Activated CD4-positive, alpha-beta T cell treated with anti-CD3 and anti-CD28 coated beads, Interleukin-2, amount 10 ng/mL, durations not matched to agents 24 days and 14 days (primary cell): ENCODE results near the gene ST6GALNAC1. TPM values are rescaled to one million over a fixed set of nuclear protein-coding genes. Genes with fewer than 3 reads are reported as not detected.
A peak's percentile ranks its signal among the peaks of the same experiment; 100 is the strongest.
"Not testable (repeated sequence)": the region's sequence is repeated elsewhere in the genome, so short reads cannot be mapped to it uniquely, and the experiment has no call there.

Experiments
- DNase-seq: peaks from one replicate; pipeline ENCODE4 v3.0.0; 2022
- H3K27ac Mint-ChIP-seq: one replicate; pipeline ENCODE4 v1.8.0; 2022; ENCODE audit warnings: mild to moderate bottlenecking, mixed read lengths
- H3K27me3 Mint-ChIP-seq: one replicate; pipeline ENCODE4 v1.8.0; 2022; ENCODE audit warnings: mixed read lengths
- H3K36me3 Mint-ChIP-seq: one replicate; pipeline ENCODE4 v1.8.0; 2022; ENCODE audit warnings: low read depth, mild to moderate bottlenecking, mixed read lengths
- H3K4me1 Mint-ChIP-seq: one replicate; pipeline ENCODE4 v1.8.0; 2021; ENCODE audit warnings: mixed read lengths
- H3K4me3 Mint-ChIP-seq: one replicate; pipeline ENCODE4 v1.8.0; 2022; ENCODE audit warnings: mild to moderate bottlenecking, moderate library complexity, mixed read lengths
- H3K9me3 Mint-ChIP-seq: one replicate; pipeline ENCODE4 v1.8.0; 2021; ENCODE audit warnings: mixed read lengths
- intact Hi-C: fragments of 100-400 bp; cut with micrococcal nuclease; formaldehyde crosslinking; loops from one replicate; pipeline ENCODE4 v1.15.1; 2023
- total RNA-seq: library from RNA; stranded (reverse); gene quantifications from 2 replicates; pipeline ENCODE4 v1.2.3, GENCODE V29; 2022

The ST6GALNAC1 gene
- total RNA-seq, 1 donor from 2014 or later: 0.35 TPM

DNA sequence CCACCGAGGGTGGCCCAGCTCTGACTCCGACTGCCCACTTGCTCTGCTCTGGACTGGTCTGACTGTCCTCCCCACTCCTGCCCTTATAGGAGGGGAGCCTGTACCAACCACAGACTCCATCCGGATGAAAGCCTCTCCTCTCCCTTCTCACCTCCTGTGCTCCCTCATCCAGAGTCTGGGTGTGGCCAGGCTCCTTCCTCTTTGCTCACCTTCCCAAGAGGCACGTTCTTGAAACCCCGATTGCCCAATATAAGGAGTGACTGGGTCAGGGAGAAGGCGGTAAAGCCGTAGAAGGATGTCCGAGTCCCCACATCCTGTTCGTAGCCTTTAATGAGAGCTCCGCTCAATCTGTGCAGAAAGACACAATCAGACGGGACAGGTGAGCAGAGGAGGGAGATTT is 17.1 kb downstream of the ST6GALNAC1 start:
- intact Hi-C loops: no loop called here
- H3K4me3 Mint-ChIP-seq: no peak overlapping the region

DNA sequence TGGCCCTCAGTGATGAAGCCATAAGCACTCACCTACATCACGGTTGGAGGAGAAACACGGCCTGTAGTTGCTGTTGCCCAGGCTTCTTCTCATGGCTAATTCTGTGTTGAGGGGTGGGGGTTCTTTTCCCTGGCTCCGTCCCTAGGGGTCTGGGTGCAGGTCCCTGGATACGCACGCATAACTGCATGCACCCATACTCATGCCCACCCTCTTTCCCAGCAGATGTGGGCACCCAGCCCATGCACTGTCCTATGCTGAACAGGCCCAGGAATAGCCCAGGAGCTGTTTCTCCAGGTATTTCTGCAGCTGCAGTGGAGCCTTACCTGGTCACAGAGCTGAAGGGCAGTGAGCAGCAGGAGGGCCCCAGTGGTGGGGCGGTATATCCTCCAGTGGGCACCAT is 18.1 kb downstream of the ST6GALNAC1 start:
- peaks cover 16% of the 10 kb centered on the region for H3K27me3 Mint-ChIP-seq
- no peak overlapping the region for H3K27ac Mint-ChIP-seq
- DNase-seq: no peak
- intact Hi-C loops: no loop called here
- no peak overlapping the region for H3K4me3 Mint-ChIP-seq
- no peaks in the 10 kb centered on the region for H3K36me3 Mint-ChIP-seq
- no peaks in the 10 kb centered on the region for H3K9me3 Mint-ChIP-seq
- H3K4me1 Mint-ChIP-seq: peaks cover 6% of the 10 kb centered on the region

More for the DNA sequence above, 17.1 kb downstream of the ST6GALNAC1 start:
- Mint-ChIP-seq H3K9me3 (no peaks in the 10 kb centered on the region), H3K36me3 (no peaks in the 10 kb centered on the region), H3K4me1 (peaks cover 6% of the 10 kb centered on the region), H3K27me3 (peaks cover 13% of the 10 kb centered on the region), H3K27ac (no peak overlapping the region)
- no peak for DNase-seq

DNA sequence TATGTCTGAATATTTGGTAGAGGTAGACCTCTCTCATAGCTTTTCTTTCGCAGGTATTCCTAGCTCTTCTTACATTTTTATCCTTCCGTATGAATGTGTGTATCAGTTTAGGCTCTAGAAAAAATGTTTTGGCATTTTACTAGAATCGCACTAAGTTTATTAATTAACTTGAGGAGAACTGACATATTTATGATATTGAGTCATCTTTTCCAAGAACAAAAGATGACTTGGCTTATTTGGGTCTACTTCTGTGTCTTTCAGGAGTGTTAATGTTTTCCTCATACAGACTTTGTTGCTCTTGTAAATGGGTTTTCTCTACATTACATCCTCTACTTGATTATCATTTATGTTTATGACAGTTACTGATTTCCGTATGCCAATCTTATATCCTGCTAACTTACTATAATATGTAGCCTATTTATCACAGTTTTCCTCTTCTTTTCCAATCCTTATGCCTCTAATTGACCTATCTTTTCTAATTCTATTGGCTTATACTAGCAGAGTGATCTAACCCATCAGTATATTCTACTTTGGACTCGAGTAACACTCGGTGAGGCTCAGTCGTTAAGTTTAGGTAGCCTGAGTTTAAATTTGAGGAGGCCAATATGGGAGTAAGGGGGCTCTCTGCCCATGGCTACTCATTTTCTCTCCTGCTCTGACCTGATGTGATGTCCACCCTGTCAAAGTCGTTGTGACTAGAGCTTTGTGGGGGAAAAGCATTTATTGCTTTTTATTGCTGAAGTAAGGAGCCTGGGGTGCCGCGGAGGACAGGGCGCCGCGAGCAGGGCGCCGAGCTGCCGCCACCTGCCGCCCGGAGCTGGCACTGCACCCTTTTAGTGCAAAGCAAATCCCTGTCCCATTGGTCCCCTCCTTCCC is 20.0 kb downstream of the ST6GALNAC1 start:
- Mint-ChIP-seq H3K4me3 (no peak overlapping the region), H3K36me3 (no peaks in the 10 kb centered on the region), H3K27ac (no peak overlapping the region), H3K4me1 (peaks cover 6% of the 10 kb centered on the region), H3K9me3 (no peaks in the 10 kb centered on the region), H3K27me3 (peaks cover 22% of the 10 kb centered on the region)
- intact Hi-C loops: loop anchor here (1.0 to 5.0 kb wide), 3 partner anchors 36 to 100 kb away; partner anchors contain the start of gene ST6GALNAC2
- DNase-seq: peak; percentile 92

DNA sequence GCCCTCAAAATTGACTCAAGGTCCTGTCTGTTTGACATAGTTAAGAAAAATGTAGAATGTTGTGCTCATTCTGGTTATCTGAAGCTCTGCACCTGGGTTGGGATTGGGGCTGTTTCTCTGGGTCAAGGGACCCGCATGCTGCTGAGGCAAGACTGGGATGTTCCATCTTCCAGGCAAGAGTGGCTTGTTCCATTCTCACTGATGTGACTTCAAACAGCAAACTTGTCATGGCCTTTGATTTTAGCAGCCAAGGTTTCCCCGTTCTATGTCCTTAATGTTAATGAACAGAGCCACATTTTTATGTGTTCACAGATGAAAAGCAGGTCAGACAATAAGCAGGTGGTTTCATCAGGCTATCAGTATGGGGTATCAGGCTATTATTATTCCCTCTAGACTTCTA is 25.7 kb downstream of the ST6GALNAC1 start:
- no peaks in the 10 kb centered on the region for H3K9me3 Mint-ChIP-seq
- peaks cover 17% of the 10 kb centered on the region for H3K27me3 Mint-ChIP-seq
- intact Hi-C loops: no loop called here
- H3K36me3 Mint-ChIP-seq: no peaks in the 10 kb centered on the region
- DNase-seq: no peak
- H3K4me1 Mint-ChIP-seq: peaks cover 7% of the 10 kb centered on the region
- H3K4me3 Mint-ChIP-seq: no peak overlapping the region
- H3K27ac Mint-ChIP-seq: no peak overlapping the region

DNA sequence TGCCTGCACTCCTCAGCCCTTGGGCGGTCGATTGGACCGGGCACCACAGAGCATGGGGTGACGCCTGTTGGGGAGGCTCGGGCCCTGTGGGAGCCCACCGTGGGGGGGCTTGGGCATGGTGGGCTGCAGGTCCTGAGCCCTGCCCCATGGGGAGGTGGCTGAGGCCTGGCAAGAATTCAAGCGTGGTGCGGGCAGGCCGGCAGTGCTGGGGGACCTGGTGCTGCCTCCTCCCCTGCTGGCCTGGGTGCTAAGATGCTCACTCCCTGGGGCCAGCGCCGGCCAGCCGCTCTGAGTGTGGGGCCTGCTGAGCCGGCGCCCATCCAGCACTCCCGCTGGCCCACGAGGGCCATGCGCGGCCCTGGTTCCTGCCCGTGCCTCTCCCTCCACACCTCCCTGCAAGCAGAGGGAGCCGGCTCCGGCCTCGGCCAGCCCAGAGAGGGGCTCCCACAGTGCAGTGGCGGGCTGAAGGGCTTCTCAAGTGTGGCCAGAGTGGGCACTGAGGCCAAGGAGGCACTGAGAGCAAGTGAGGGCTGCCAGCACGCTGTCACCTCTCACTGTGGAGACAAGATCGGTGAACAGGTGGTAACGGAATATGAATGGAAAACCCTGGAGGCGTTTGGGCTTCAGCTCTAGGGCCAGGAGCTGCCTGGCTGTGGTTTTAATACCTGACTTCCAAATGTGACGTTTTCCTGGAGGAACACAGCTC is 28.5 kb downstream of the ST6GALNAC1 start:
- peaks cover 7% of the 10 kb centered on the region for H3K4me1 Mint-ChIP-seq

DNA sequence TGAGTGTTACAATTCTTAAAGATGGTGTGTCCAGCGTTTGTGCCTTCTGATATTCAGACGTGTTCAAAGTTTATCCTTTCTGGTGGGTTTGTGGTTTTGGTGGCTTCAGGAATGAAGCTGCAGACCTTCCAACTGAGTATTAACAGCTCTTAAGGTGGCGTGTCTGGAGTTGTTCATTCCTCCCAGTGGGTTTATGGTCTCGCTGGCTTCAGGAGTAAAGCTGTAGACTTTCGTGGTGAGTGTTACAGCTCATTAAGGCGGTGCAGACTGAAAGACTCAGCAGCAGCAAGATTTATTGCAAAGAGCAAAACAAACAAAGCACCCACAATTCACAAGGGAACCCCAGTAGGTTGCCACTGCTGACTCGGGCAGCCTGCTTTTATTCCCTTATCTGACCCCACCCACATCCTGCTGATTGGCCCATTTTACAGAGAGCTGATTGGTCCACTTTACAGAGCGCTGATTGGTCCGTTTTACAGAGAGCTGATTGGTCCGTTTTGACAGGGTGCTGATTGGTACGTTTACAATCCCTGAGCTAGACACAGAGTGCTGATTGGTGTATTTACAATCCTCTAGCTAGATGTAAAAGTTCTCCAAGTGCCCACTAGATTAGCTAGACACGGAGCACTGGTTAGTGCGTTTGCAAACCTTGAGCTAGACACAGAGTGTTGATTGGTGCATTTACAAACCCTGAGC is 29.3 kb downstream of the ST6GALNAC1 start:
- H3K9me3 Mint-ChIP-seq, H3K4me3 Mint-ChIP-seq, H3K27ac Mint-ChIP-seq, intact Hi-C loops, H3K4me1 Mint-ChIP-seq, H3K36me3 Mint-ChIP-seq: not testable (repeated sequence)
- peak; percentile 65 for DNase-seq
- peaks cover 16% of the 10 kb centered on the region for H3K27me3 Mint-ChIP-seq

More for the DNA sequence above, 28.5 kb downstream of the ST6GALNAC1 start:
- intact Hi-C loops: no loop called here
- Mint-ChIP-seq H3K36me3 (no peaks in the 10 kb centered on the region), H3K27ac (no peak overlapping the region), H3K27me3 (peaks cover 15% of the 10 kb centered on the region), H3K4me3 (no peak overlapping the region), H3K9me3 (no peaks in the 10 kb centered on the region)
- no peak for DNase-seq

DNA sequence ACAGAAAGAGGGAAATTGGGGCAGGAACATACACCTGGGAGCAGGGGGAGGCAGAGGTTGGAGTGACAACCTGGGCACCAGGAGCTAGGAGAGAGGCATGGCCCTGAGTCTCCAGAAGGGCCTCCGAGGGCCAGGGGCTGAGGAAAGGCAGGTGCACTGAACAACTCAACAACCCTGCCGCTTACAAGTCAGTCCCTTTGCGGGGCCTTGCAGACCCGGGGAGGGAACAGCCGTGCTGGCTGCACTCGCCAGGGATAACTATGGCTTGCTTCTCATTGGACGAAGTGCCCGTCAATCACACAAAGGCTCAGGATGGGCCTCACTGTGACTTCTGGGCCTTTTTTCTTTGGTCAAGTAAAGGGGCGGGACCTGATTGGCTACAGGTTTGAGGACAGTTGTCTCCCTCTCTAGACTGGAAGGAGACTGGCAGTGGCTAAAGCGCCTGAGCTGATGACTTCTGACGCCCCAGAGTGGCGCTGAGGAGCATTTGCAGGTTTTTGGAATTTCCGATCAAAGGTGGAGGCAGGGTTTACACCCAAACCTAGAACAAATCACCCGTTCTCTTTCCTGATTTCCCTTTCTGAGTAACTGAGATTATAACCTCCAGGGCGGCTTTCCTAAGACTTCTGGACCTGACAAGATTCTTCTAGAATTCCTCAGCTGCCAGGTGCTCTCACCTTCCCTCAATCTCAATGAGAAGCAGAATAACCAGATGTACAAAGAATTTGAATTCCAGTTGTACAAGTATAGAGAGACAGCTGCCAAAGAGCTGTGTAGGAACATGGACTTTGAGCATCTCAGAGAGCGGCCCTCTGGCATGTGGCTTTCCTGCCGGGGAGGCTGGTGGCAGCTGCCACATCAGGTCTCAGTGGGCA is 30.3 kb downstream of the ST6GALNAC1 start:
- intact Hi-C loops: no loop called here
- DNase-seq: no peak
- Mint-ChIP-seq H3K4me1 (peaks cover 7% of the 10 kb centered on the region), H3K27me3 (peaks cover 13% of the 10 kb centered on the region), H3K9me3 (no peaks in the 10 kb centered on the region), H3K27ac (no peak overlapping the region), H3K4me3 (no peak overlapping the region), H3K36me3 (no peaks in the 10 kb centered on the region)

DNA sequence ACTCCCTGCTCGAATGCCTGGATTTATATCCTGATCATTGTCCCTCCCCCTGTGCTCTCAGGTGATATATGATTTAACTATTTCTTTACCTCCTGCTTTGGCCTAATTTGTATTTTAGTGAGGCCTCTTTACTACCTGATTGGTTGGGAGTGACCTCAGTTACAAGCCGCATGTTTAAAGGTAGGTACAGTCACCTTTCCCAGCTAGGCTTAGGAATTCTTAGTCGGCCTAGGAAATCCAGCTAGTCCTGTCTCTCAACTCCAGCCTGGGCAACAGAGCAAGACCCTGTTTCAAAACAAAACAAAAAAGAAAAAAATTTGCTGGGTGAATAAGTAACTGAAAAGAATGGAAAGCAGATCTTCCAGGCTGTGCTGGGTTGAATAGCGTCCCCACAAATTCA is 31.1 kb downstream of the ST6GALNAC1 start:
- DNase-seq: no peak
- H3K36me3 Mint-ChIP-seq: no peaks in the 10 kb centered on the region
- H3K27me3 Mint-ChIP-seq: peaks cover 9% of the 10 kb centered on the region
- H3K4me3 Mint-ChIP-seq: no peak overlapping the region
- H3K9me3 Mint-ChIP-seq: no peaks in the 10 kb centered on the region
- intact Hi-C loops: no loop called here
- no peak overlapping the region for H3K27ac Mint-ChIP-seq
- H3K4me1 Mint-ChIP-seq: peaks cover 7% of the 10 kb centered on the region

DNA sequence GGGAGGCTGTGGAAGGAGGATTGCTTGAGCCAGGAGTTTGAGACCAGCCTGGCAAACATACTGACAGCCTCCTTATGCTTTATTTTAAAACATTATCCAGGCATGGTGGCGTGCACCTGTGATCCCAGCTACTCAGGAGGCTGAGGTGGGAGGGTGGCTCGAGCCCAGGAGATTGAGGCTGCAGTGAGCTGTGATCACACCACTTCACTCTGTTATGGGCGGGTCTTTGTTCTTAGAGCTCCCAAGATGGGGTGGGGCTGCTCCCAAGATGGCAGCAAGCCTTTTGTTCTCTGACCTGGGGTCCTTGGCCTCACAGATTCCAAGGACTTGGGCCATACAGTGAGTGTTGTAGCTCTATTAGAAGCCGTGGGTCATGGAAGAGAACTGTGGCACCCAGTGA is 31.8 kb downstream of the ST6GALNAC1 start:
- intact Hi-C loops: no loop called here
- Mint-ChIP-seq H3K27me3 (peaks cover 6% of the 10 kb centered on the region), H3K27ac (no peak overlapping the region), H3K4me3 (no peak overlapping the region), H3K36me3 (no peaks in the 10 kb centered on the region), H3K9me3 (no peaks in the 10 kb centered on the region), H3K4me1 (peaks cover 7% of the 10 kb centered on the region)
- no peak for DNase-seq

DNA sequence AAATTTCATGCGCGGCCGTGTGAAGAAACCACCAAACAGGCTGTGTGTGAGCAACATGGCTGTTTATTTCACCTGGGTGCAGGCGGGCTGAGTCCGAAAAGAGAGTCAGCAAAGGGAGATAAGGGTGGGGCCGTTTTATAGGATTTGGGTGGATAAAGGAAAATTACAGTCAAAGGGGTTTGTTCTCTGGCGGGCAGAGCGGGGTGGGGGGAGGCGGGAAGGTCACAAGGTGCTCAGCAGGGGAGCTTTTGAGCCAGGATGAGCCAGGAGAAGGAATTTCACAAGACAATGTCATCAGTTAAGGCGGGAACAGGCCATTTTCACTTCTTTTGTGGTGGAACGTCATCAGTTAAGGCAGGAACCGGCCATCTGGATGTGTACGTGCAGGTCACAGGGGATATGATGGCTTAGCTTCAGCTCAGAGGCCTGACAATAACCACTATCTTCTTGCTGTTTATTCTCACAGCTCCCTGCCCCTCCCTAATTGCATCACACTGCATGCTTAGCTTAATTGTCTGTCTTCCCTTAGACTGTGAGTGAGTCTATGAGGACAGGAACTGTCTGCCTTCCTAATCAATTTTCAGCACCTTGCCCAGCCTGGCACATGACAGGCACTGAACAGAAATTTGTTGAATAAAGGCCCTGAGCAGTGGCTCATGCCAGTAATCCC is 32.3 kb downstream of the ST6GALNAC1 start:
- DNase-seq, H3K36me3 Mint-ChIP-seq, intact Hi-C loops, H3K4me3 Mint-ChIP-seq, H3K27me3 Mint-ChIP-seq, H3K4me1 Mint-ChIP-seq, H3K9me3 Mint-ChIP-seq, H3K27ac Mint-ChIP-seq: not testable (repeated sequence)

DNA sequence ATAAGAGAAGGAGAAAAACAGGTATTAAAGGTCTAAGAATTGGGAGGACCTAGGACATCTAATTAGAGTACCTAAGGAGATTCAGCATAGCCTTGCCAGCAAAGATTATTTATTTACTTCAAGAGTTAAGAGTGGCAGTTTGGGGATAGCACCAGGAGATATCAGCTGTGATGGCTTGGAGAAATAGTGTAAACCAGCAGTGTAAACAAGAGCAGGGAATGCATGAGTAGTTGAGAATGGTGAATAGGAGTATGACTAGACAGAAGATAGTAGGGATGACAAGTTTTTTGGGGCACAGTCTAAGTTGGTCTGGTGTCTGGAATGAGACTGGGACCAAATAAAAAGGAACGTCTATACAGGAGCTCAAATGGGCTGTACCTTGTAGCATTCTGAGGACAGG is 36.9 kb downstream of the ST6GALNAC1 start:
- DNase-seq, intact Hi-C loops, H3K4me3 Mint-ChIP-seq, H3K36me3 Mint-ChIP-seq, H3K27ac Mint-ChIP-seq, H3K4me1 Mint-ChIP-seq: not testable (repeated sequence)
- Mint-ChIP-seq H3K9me3 (peaks cover 13% of the 10 kb centered on the region), H3K27me3 (peaks cover 13% of the 10 kb centered on the region)

DNA sequence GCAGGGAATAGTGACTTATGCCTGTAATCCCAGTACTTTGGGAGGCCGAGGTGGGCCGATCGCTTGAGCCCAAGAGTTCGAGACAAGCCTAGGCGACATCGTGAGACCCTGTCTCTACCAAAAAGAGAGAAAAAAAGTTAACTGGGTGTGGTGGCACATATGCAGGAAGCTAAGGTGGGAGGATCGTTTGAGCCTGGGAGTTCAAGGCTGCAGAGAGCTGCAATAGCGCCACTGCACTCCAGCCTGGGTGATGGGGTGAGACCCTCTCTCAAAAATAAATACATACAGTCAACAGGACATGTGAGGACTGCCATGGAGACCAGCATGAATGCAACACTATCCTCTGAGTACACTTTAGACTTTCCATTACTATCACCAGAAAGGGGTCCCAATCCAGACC is 42.5 kb downstream of the ST6GALNAC1 start:
- intact Hi-C loops: no loop called here
- no peak overlapping the region for H3K27ac Mint-ChIP-seq
- H3K27me3 Mint-ChIP-seq: peaks cover 12% of the 10 kb centered on the region
- H3K9me3 Mint-ChIP-seq: peaks cover 14% of the 10 kb centered on the region
- H3K36me3 Mint-ChIP-seq: peaks cover 4% of the 10 kb centered on the region
- DNase-seq: no peak
- peaks cover 18% of the 10 kb centered on the region for H3K4me1 Mint-ChIP-seq
- H3K4me3 Mint-ChIP-seq: no peak overlapping the region
